ENCODE results near the gene PSEN2. TPM values are rescaled to one million over a fixed set of nuclear protein-coding genes. Genes with fewer than 3 reads are reported as not detected.
"Not testable (repeated sequence)": the region's sequence is repeated elsewhere in the genome, so short reads cannot be mapped to it uniquely, and the experiment has no call there.

Gene PSEN2
- total RNA-seq, 1 donor from 2014 or later: 19.8 TPM

DNA sequence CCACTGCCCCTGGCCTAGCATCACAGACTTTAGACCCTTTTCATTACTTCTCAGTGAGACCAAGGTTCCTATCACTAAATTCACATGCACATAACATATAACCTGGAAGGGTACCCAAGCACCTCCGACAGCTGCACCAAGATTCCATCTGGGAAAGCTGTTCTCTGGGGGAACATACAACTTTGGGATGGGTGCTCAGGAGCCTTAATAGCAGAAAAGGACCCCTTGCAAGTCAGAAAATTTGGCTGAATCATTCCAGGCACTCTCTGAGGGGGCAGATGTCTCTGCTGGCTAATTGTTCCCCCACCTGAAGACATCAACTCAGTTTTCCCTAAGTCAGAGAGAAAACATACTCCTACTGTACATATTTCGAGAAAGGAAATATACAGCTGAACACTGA, 41.3 kb upstream of the PSEN2 start:
- no peak overlapping the region for H3K27ac Mint-ChIP-seq (ENCODE audit: unreplicated experiment)
- H3K4me3 Mint-ChIP-seq (ENCODE audit: unreplicated experiment): no peak overlapping the region
- H3K36me3 Mint-ChIP-seq (ENCODE audit: low read depth, unreplicated experiment): no peaks in the 10 kb centered on the region
- H3K27me3 Mint-ChIP-seq (ENCODE audit: unreplicated experiment): peaks cover 5% of the 10 kb centered on the region
- DNase-seq (ENCODE audit: low spot score): no peak
- H3K9me3 Mint-ChIP-seq (ENCODE audit: unreplicated experiment): no peaks in the 10 kb centered on the region
- H3K4me1 Mint-ChIP-seq (ENCODE audit: unreplicated experiment): peaks cover 32% of the 10 kb centered on the region
- TF ChIP-seq CTCF (IDR thresholded peaks at IDR 0.05; ENCODE audit: unreplicated experiment): no peak

DNA sequence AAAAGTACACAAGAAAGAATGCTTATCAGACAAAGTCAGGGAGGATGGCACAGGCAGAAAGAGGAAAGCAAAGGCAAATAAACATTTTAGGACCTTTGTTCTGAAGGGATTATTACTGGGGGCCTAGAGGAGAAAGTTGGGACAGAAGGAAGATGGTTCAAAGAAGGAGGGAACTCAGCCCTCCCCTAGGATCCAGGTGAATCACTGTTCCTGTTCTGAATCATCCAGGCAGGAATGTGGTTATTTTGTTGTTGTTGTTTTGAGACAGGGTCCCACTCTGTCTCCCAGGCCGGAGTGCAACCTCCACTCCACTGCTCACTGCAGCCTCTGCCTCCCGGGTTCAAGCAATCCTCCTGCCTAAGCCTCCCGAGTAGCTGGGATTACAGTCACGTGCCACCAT, 38.5 kb upstream of the PSEN2 start:
- peaks cover 11% of the 10 kb centered on the region for H3K4me1 Mint-ChIP-seq (ENCODE audit: unreplicated experiment)
- TF ChIP-seq CTCF (IDR thresholded peaks at IDR 0.05; ENCODE audit: unreplicated experiment): no peak
- H3K4me3 Mint-ChIP-seq (ENCODE audit: unreplicated experiment): no peak overlapping the region
- no peak for DNase-seq (ENCODE audit: low spot score)
- H3K27ac Mint-ChIP-seq (ENCODE audit: unreplicated experiment): no peak overlapping the region
- no peaks in the 10 kb centered on the region for H3K9me3 Mint-ChIP-seq (ENCODE audit: unreplicated experiment)
- peaks cover 5% of the 10 kb centered on the region for H3K27me3 Mint-ChIP-seq (ENCODE audit: unreplicated experiment)
- no peaks in the 10 kb centered on the region for H3K36me3 Mint-ChIP-seq (ENCODE audit: low read depth, unreplicated experiment)

- no peak for TF ChIP-seq CTCF (IDR thresholded peaks at IDR 0.05; ENCODE audit: unreplicated experiment)
- no peaks in the 10 kb centered on the region for H3K9me3 Mint-ChIP-seq (ENCODE audit: unreplicated experiment)
- H3K27ac Mint-ChIP-seq (ENCODE audit: unreplicated experiment): no peak overlapping the region
- no peak overlapping the region for H3K4me3 Mint-ChIP-seq (ENCODE audit: unreplicated experiment)
- H3K4me1 Mint-ChIP-seq (ENCODE audit: unreplicated experiment): peaks cover 5% of the 10 kb centered on the region
- H3K36me3 Mint-ChIP-seq (ENCODE audit: low read depth, unreplicated experiment): no peaks in the 10 kb centered on the region
- H3K27me3 Mint-ChIP-seq (ENCODE audit: unreplicated experiment): peaks cover 5% of the 10 kb centered on the region
- DNase-seq (ENCODE audit: low spot score): no peak
Measured at GRCh38 chr1:226832613-226833012, 37.8 kb upstream of the PSEN2 start.

- not testable (repeated sequence) for H3K36me3 Mint-ChIP-seq (ENCODE audit: low read depth, unreplicated experiment); H3K4me3 Mint-ChIP-seq (ENCODE audit: unreplicated experiment); H3K27me3 Mint-ChIP-seq (ENCODE audit: unreplicated experiment); H3K4me1 Mint-ChIP-seq (ENCODE audit: unreplicated experiment); H3K27ac Mint-ChIP-seq (ENCODE audit: unreplicated experiment); H3K9me3 Mint-ChIP-seq (ENCODE audit: unreplicated experiment); DNase-seq (ENCODE audit: low spot score)
Measured at GRCh38 chr1:226834179-226834578, 36.2 kb upstream of the PSEN2 start.

DNA sequence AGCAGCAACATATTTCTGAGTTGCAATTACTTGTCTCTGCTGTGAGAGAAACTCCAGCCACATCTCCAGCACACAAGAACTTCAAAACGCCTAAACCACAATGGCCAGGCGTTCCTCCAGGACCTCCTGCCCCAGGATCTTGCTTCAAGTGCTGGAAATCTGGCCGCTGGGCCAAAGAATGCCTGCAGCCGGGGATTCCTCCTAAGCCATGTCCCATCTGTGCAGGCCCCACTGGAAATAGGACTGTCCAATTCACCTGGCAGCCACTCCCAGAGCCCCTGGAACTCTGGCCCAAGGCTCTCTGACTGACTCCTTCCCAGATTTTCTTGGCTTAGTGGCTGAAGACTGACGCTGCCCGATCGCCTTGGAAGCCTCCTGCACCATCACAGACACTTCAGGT, 35.0 kb upstream of the PSEN2 start:
- not testable (repeated sequence) for H3K4me1 Mint-ChIP-seq (ENCODE audit: unreplicated experiment); H3K4me3 Mint-ChIP-seq (ENCODE audit: unreplicated experiment); H3K9me3 Mint-ChIP-seq (ENCODE audit: unreplicated experiment); DNase-seq (ENCODE audit: low spot score); H3K36me3 Mint-ChIP-seq (ENCODE audit: low read depth, unreplicated experiment); H3K27ac Mint-ChIP-seq (ENCODE audit: unreplicated experiment); H3K27me3 Mint-ChIP-seq (ENCODE audit: unreplicated experiment)

DNA sequence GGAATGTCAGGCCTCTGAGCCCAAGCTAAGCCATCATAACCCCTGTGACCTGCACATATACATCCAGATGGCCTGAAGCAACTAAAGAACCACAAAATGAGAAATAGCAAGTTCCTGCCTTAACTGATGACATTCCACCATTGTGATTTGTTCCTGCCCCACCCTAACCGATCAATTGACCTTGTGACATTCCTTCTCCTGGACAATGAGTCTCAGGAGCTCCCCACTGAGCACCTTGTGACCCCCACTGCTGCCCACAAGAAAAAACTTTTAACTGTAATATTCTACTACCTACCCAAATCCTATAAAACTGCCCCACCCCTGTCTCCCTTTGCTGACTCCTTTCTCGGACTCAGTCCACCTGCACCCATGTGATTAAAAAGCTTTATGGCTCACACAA, 32.5 kb upstream of the PSEN2 start:
- DNase-seq (ENCODE audit: low spot score); H3K9me3 Mint-ChIP-seq (ENCODE audit: unreplicated experiment); H3K36me3 Mint-ChIP-seq (ENCODE audit: low read depth, unreplicated experiment); H3K27ac Mint-ChIP-seq (ENCODE audit: unreplicated experiment); H3K4me1 Mint-ChIP-seq (ENCODE audit: unreplicated experiment); H3K27me3 Mint-ChIP-seq (ENCODE audit: unreplicated experiment); H3K4me3 Mint-ChIP-seq (ENCODE audit: unreplicated experiment): not testable (repeated sequence)

- Mint-ChIP-seq H3K36me3 (ENCODE audit: low read depth, unreplicated experiment) (no peaks in the 10 kb centered on the region), H3K27me3 (ENCODE audit: unreplicated experiment) (peaks cover 3% of the 10 kb centered on the region), H3K4me3 (ENCODE audit: unreplicated experiment) (no peak overlapping the region), H3K4me1 (ENCODE audit: unreplicated experiment) (no peaks in the 10 kb centered on the region), H3K9me3 (ENCODE audit: unreplicated experiment) (no peaks in the 10 kb centered on the region), H3K27ac (ENCODE audit: unreplicated experiment) (no peak overlapping the region)
- TF ChIP-seq CTCF (IDR thresholded peaks at IDR 0.05; ENCODE audit: unreplicated experiment): no peak
- DNase-seq (ENCODE audit: low spot score): no peak
Measured at GRCh38 chr1:226838456-226838855, 32.0 kb upstream of the PSEN2 start.
